MM.1S (cell line): ENCODE results near the gene GNG5.

ENCODE experiments used
- EZH2phosphoT487 ChIP-seq: fragments of 300-600 bp; sonication (generic); IDR thresholded peaks from 2 replicates; pipeline ENCODE4 v1.6.1; 2018; ENCODE audit warnings: antibody characterized with exemption, low read length
- TF ChIP-seq, protein P1 (sequence below): fragments of 300-600 bp; sonication (generic); IDR thresholded peaks from 2 replicates; pipeline ENCODE4 v1.5.1; 2016; ENCODE audit warnings: antibody characterized with exemption, low read length, mixed read lengths

GRCh38 chr1:84510668-84511067 is 4.3 kb upstream of the GNG5 start:
- TF ChIP-seq, protein P1, sequence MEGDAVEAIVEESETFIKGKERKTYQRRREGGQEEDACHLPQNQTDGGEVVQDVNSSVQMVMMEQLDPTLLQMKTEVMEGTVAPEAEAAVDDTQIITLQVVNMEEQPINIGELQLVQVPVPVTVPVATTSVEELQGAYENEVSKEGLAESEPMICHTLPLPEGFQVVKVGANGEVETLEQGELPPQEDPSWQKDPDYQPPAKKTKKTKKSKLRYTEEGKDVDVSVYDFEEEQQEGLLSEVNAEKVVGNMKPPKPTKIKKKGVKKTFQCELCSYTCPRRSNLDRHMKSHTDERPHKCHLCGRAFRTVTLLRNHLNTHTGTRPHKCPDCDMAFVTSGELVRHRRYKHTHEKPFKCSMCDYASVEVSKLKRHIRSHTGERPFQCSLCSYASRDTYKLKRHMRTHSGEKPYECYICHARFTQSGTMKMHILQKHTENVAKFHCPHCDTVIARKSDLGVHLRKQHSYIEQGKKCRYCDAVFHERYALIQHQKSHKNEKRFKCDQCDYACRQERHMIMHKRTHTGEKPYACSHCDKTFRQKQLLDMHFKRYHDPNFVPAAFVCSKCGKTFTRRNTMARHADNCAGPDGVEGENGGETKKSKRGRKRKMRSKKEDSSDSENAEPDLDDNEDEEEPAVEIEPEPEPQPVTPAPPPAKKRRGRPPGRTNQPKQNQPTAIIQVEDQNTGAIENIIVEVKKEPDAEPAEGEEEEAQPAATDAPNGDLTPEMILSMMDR = no peak
- no peak for TF ChIP-seq EZH2phosphoT487
